Testis (tissue), 2 donors: Measurements from ENCODE around the gene WSB1.

Experiments
- CTCF ChIP-seq, 3 experiments: fragments of 450-650 bp in 2 of 3; fragments of 200-600 bp in 1 of 3; sonication (generic) in 1 of 3; IDR thresholded peaks; one replicate each; pipeline ENCODE4 v1.5.1; 2016 to 2019; ENCODE audit warnings: antibody characterized with exemption in 3 of 3, mild to moderate bottlenecking in 2 of 3, moderate library complexity in 1 of 3
- POLR2A ChIP-seq: fragments of 450-650 bp; IDR thresholded peaks from one replicate; pipeline ENCODE4 v1.6.1; 2017; ENCODE audit warnings: antibody characterized with exemption, mild to moderate bottlenecking, moderate library complexity

GRCh38 chr17:27326051-27326450 is 32.1 kb downstream of the WSB1 start:
- TF ChIP-seq CTCF (IDR thresholded peaks at IDR 0.05) (no peak), POLR2A (no peak)
